ENCODE results near the gene OVOL1.

DNA sequence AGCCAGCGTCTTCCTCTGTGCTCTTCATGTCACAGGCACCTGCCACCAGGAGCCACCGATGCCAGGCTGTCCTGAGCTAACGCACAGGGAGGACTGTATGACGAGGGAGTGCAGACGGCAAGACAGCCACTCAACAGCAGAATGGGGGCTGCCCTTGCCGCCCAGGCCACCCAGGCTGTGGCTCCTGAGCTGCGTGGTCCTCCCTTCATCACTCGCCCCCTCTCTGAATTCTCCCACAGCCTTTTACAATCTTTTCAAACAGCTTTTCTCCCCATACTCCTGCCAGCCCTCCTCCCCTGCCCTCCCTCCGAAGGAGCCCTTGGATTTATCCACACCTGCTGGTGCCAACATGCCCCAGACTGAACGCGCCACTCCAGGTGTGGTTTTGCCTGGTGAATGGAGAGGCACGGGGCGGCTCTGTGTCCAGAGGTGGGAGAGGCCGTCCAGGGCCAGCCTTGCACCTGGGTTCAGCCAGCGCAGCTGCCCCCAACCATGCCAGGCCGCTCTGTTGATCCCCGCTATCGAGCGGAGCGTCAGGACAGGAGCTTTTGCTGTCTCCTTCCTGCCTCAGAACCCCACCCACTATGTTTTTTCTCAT lies 22.0 kb downstream of the OVOL1 start:
- TF ChIP-seq TOX (CRISPR knock-in tag; IDR thresholded peaks at IDR 0.05; ENCODE audit: borderline replicate concordance) (no peak), ZNF565 (CRISPR knock-in tag; conservative IDR thresholded peaks at IDR 0.05; ENCODE audit: low read depth) (no peak), ZNF8 (CRISPR knock-in tag; IDR thresholded peaks at IDR 0.05) (no peak)
- TF ChIP-seq, protein P1, sequence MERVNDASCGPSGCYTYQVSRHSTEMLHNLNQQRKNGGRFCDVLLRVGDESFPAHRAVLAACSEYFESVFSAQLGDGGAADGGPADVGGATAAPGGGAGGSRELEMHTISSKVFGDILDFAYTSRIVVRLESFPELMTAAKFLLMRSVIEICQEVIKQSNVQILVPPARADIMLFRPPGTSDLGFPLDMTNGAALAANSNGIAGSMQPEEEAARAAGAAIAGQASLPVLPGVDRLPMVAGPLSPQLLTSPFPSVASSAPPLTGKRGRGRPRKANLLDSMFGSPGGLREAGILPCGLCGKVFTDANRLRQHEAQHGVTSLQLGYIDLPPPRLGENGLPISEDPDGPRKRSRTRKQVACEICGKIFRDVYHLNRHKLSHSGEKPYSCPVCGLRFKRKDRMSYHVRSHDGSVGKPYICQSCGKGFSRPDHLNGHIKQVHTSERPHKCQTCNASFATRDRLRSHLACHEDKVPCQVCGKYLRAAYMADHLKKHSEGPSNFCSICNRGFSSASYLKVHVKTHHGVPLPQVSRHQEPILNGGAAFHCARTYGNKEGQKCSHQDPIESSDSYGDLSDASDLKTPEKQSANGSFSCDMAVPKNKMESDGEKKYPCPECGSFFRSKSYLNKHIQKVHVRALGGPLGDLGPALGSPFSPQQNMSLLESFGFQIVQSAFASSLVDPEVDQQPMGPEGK (CRISPR knock-in tag; IDR thresholded peaks at IDR 0.05; ENCODE audit: borderline replicate concordance) = no peak
